ENCODE measurements around the gene NCF2.

NCF2 gene

DNA sequence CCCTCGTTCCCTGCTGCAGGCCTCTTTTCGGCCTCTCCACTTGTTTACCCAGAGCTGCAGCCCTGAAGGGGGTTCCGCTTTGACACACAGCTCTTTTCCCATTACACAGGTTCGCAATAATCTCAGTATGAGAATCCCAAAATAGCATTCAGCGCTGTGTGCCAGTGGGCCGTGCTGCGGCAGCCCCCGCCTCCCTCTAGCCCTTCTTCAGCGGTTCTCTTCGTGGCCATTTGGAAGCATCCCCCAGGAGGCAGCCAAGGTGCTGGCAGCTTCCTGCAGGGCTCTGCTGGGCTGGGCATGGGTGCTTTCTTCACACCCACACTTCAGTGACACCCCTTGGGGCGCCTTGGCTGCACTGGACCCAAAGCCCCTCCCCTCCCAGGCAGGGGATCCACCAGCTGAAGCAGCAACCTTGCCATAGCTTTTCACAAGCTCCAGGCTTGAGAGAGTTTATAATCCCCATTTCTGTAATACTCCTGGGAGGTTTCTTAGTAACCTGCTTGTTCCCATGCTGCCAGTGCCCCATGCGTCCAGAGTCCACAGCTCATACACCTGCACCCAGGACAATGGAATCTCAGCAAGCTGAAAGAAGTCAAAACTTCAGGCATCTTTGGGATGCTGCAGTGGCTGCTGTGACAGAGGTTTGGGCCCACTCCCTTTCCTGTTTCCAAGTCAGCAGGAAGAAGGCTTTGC is 8.1 kb downstream of the NCF2 start:
- DNase-seq, result no peak

DNA sequence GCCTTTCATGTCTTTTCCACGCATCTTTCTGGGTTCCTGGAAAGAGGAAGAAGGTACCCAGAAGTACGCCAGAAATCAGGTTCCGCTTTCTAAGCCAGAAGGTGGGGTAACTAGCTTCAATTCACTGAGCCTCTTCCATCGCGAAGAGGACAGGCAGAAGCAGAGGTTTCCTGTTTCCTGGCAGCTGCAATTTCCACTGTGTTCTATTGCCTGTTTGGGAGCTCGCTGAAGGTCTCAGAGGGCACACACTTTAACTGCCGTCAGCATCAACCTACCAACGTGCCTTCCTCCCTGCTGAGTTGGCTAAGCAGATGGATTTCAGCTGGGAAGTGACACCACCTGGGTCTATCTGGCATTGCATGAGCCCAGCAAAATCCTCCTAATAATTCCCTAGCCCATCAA is 10.0 kb downstream of the NCF2 start:
- peak; percentile 2 for DNase-seq

DNA sequence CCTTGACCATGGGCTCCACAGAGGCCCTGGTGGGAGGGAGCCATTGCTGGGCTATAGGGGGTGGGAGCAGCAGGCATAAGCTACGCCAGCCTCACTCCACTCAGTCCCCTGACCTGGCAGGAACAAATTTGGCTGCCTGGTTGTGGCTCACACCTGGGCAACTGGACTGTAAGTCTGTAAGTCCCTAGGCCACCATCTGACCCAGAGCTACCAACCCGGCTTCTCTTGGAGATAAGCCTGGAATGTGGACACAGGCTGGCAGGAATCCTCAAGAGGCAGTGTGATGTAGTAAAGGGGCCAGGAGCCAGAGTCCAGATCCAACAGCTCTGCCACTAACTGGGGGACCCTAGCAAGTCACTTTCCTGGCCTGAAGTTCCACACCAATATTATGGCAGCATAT is 11.4 kb downstream of the NCF2 start:
- no peak for DNase-seq

DNA sequence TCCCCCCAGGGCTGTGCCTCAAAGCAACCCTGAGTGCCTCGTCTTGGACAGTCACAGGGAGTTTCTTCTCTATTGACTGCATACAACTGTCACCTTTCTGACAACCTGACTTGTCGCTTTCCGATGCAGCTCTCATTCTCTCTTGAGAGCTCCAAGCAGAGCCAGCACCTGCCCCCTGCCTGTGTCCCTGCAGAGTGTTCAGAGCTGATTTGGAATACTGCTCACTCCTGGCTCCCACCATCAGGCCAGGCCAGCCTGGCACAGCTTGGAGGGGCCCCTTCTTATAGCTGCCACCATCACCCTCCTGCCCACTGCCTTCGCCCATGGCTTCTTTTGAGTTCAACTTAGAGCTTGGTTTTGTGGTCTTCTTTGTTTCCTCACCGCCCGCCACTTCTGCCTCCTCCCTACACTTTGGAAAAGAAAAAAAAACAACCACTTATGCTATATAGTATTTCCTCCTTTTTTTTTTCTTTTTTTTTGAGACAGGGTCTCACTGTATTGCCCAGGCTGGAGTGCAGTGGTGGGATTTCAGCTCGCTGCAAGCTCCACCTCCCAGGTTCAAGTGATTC is 12.3 kb downstream of the NCF2 start:
- DNase-seq, result no peak

DNA sequence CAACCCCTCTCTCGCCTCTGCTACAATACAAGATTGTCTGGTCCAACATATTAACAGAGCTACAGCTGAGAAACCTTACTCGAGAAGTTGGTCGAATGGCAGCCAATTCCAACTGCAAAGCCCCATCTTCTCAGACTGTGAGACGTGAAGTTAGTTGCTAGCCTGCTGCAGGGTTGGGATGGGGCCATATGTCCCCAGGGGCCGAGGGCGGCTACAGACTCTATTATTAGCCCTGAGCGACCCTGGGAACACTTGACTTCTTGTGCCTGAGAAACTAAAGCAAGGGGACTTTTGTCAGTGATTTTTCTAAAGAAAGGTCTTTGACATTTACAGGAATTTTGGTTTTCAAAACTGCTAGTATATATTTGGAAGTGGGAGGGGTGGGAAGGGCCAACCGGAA is 13.7 kb downstream of the NCF2 start:
- DNase-seq, result no peak

DNA sequence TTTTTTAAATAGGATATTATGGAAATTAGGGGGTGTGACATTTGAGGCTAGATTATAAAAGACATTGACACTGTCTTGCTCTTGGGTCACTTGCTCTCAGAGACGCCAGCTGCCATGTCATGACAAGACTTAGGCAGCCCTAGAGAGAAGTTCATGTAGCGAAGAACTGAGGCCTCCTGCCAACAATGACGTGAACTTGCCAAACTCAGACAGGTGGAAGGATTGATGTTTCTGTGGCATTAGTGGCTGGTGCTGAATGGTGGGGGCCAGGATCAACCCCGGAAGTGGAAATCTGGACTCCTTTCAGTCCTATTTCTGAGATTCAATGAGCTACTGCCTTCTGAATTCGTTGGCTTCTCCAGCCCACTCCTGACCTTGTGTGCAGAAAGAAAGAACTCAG is 14.7 kb downstream of the NCF2 start:
- DNase-seq, result no peak

DNA sequence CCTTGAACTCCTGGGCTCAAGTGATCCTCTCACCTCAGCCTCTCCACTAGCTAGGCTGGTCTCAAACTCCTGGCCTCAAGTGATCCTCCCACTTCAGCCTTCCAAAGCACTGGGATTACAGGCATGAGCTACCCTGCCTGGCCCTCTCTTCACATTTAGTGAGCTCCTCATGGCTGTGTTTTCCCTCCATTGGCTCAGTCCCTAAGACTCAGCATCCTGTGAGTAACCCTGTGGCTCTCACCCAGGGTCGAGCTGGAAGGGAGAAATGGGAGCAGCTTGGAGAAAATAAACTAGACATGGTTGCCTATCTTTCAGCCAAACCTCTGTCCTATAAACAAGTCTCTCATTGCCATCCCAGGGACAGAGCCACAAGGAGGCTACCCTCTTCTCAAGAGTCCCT is 17.5 kb downstream of the NCF2 start:
- DNase-seq, result no peak

DNA sequence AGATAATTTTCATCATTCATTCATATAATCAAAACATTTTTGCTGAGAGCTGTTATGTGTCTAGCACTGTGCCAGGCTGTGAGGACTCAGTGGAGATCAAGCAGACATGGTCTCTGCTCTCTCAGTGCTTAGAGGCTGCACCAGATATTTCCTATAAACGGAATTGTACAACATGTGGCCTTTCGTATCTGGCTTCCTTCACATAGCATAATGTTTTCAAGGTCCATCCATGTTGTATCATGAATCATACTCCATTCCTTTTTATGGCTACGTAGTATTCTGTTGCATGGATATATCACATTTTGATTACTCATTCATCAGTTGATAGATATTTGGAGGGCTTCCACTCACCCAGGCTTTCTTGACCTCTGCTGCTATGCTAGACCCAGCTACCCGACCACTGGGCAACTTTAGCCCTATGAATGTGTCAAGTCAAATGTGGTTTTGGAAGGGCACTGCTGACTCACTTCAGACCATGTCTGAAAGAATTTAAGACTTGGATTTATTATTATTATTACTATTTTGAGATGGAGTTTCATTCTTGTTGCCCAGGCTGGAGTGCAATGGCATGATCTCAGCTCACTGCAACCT is 18.5 kb downstream of the NCF2 start:
- no peak for DNase-seq

DNA sequence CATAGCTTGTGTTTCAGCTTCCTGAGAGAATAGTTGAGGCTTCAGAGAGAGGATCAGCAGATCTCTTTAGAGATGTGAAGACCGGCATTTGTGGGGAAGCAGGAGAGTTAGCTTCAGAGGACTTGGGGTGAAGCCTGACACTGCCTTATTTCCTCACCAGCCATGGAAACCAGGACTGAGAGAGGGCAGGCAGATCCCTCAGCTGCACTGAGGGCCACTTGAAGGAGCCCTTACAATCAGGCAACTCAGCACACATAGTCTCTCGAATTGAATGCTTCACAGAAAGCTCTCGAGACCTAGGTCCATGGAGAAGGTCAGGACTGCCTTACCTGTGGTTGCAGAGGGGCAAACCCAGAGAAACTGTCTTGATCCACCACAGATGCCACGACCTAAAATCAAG is 19.8 kb downstream of the NCF2 start:
- DNase-seq, result no peak

DNA sequence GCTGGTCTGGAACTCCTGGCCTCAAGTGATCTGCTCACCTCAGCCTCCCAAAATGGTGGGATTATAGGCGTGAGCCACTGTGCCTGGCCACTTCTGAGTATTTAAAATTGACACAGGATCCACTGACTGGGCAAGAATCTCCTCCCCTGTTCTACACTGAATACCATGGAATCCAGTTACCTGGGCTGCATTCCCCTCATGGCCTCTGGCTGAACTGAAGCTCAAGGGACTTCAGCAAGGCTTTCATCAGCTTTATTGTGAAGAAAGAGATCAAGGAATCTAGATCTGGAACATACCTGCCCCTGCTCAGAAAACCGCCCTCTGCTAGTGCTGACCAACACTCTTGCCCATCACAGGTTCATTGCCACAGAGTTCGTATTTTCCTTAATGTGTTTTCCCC is 20.5 kb downstream of the NCF2 start:
- no peak for DNase-seq

DNA sequence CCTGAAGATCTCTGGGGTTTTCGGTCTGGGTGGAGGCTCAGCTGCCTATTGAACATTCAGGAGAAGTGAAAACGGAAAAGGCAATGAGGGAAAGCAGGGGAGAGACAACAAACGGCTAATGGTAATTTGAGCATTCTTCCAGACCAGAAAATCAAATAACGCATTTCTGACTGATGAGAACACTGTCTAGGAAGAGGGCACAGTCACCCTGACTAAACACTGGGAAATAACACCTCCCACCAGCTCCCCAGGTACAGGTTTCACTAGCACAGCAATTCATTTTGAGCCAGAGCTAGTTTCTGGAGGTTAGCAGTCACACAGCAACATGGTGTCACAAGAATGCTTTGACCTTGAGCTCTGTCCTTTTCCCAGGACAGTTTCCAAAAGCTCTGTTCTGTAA is 21.1 kb downstream of the NCF2 start:
- DNase-seq, result no peak

DNA sequence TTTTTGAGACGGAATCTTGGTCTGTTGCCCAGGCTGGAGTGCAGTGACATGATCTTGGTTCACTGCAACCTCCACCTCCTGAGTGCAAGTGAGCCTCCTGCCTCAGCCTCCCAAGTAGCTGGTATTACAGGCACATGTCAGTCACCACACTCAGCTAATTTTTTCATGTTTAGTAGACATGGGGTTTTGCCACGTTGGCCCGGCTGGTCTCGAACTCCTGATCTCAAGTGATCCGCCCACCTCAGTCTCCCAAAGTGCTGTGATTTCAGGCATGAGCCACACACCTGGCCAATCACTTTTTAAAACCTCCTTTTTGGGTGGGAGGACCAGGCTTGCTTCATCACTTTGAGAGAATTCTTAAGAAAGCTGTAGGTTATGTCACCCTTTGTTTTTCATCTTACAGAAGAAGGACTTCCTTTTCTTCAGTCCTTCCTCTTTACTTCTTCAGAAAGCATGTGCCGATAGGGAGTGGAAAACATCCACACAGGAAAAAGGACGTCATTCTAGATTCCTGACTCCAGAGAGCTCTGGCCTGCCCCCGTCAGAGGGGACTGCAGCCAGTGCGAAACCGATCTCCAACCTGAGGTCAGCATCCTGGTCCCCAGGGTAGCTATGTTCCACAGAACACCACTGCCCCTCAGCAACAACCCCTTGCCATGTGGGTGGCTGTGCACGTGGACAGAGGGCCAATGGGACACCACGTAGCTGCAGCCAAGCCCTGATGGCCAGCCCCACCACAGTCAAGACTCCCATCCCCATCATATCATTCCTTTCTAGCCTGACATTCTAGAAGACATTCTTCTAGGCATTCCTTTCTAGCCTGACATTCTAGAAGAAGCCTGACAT is 21.9 kb downstream of the NCF2 start:
- no peak for DNase-seq

DNA sequence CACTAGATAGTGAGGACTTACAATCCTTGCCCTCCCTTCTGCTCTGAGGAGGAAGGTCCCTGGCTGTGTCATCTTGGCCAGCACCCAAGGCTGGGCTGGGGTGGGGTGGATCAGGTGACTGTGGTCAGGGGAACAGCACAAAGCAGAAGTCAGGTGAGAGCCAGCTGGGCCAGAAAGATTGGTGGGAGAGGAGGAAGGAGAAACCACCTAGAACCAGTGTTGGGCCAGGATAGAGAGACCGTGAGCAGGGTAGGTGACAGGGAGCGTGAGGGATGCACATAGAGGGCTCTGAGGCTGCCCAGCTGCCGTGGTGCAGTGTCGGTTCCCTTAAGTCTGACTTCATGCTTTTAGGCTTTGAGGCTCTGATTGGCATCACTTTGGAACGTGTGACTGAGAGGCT is 22.7 kb downstream of the NCF2 start:
- DNase-seq, result peak; percentile 69

DNA sequence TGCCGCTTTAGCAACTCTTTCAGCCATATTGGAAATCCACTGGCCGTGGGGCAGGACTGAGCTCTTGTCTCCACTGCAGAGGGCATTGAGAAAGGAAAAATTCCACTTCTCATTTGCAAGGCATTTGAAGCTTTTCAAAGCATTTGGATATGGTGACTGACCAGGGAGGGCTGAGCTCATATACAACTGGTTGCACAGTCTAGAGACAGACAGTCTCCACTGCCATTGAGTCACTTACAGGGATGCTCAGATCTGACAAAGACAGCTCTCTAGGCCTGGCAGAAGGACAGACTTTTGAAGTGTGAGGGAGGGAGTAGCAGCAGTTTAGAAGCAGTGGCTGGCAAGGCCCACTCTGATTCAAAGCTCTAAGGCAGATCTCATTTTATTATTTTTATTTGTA is 24.2 kb downstream of the NCF2 start:
- DNase-seq, result no peak

DNA sequence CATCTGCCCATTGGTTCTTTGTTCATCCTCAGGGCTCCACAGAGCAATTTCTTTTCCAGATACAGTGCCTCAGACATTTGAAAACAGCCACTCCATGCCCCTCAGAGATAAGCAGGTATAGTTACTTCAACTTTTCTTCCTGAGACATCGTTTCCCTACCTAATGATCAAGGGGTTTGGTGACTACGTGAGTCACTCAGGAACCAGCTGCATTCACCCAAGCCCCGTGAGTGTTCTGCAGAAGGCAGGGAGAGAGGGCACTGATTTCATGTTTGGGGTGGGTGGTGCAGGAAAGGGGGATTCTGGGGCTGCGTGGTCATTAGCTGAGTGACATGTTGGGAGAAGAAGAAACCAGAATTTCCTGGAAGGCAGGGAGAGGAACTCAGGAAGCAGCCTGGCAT is 25.0 kb downstream of the NCF2 start:
- no peak for DNase-seq

DNA sequence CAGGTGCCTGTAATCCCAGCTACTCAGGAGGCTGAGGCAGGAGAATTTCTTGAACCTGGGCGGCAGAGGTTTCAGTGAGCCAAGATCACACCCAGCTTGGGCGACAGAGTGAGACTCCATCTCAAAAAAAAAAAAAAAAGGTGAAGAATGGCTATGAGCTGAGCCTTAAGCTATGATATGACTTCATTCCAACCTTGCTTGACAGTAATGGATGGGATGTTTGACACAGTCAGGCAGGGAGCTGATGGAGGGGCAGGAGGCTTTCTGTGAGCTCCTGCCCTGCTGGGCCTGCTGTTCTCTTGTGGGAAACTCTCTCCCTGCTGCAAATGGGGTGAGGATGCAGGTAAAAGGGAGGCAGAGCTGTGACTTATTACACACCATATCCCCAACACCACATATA is 27.6 kb downstream of the NCF2 start:
- DNase-seq, result no peak

DNA sequence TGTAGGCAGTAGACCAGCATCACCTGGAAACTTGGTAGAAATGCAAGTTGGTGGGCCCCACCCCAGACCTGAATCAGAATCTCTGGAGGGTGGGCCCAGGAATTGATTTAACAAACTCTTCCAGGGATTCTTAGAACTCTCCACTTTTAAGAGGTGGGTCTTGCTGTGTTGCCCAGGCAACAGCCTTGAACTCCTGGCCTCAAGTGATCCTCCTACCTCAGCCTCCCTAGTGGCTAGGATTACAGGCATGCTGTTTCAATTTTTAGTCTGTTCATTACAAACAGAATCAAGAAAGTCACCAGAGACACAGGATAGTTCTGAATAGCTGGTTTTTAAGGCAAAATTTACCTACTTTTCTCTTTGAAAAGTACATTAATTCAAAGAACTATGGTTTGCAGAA is 31.2 kb downstream of the NCF2 start:
- DNase-seq, result no peak

DNA sequence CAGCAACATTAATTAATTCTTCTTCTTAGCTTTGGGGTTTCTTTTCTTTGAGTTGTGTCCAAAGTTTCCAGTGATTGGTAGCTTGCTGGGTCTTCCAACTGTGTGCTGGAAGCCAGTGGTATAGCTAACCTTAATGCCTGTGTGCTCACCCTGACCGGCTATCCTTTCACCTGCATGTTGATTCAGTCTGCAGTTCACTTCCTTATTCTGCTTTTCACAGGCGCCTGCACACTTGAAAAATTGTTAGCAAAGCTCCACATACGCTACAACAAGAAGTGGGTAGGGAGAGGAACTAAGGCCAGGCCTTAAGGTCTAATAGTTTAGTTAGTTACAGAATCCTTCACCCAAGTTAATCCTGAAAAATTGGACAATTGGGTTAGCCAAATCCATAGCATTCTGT is 35.7 kb downstream of the NCF2 start:
- DNase-seq, result no peak

DNA sequence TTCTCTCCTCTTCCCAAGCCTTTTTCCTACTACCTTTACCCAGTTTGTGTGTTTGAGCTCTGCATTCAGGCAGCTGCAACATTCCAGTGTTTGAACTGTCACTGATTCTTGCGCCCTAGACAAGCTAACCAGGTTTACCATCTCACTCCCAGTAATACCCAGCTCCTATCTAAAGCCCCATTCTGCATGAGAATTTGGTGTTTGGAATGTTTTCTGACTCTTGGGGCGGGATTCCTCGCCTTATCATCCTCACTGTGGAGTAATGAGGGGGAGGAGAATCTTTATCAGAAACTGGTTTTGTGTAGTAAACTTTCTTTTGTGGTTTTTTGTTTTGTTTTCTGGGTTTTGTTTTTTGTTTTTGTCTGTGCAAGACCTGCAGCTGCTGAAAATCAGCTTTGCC is 36.5 kb downstream of the NCF2 start:
- DNase-seq, result no peak

DNA sequence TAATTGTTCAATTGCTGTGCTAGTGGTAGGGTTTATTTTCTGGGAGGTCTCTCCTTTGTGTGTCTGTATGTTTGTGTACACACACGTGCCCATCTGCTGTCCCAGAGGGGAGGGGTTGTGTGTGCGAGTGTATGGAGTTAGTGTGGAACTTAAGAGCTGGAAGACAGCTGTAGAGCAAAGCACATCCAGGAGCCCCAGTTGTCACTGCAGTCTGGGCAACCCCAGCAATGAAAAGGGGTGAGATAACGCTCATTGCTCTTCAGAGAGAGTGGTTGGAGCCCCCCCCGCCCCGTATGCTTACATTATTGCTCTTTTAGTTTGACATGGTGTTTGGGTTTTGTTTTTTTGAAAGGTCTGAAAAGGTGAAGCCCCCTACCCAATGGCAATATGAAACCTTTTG is 36.9 kb downstream of the NCF2 start:
- DNase-seq, result no peak

DNA sequence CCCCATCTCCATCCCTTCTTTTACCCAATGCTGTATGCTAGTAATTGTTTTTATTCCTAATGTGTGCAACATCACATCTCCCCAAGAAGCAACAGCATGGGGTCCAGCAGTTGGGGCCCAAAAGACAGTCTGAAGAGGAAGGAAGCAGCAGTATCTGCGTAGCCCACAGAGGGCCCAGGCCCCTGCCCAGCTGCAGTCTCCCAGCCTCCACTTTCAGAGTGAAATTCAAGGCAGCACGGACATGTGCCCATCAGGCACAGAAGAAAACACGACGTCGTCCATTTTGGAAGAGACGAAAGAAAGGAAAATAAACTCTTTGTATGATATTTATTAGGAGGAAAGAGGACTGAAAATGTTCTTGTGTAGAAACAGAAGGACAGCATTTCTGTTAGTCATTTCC is 37.4 kb downstream of the NCF2 start:
- no peak for DNase-seq

DNA sequence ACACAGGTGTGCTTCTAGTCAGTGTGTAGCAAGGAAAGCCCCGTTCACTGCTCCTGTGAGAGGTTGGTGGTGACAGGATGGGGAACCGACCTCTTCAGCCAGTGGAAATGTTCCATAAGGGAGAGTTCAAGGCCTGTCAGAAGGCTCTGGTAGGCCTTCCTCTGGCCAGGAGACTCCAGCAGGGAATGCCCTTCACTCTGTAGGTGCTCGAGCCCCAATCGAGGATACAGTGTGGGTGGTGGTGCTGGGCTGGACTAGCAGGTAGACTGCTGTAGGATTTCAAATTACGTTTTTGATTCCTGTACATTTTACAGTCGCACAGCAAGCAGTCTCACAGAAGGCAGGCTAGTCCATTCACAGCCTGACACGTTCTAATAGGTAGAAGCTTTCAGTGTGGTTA is 37.8 kb downstream of the NCF2 start:
- DNase-seq, result no peak

DNA sequence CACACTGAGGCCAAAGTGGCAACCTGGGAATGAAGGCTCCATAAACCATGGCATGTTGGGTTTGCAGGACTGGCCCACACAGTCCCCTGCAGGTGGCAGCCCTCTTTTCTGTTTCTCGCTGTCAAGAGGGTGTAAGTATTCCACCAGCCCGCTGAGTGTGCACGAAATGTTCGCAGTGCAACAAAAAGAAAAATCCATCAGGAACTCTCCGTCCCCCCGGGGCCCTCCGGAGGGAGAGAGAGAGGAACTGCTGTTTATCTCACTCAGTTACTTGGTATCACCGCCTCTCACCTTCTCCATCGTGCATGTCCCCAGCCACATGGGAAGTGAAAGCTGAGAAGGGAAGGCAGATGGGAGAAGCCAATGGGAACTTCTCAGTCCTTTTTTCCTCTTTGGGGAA is 38.3 kb downstream of the NCF2 start:
- DNase-seq, result no peak

DNA sequence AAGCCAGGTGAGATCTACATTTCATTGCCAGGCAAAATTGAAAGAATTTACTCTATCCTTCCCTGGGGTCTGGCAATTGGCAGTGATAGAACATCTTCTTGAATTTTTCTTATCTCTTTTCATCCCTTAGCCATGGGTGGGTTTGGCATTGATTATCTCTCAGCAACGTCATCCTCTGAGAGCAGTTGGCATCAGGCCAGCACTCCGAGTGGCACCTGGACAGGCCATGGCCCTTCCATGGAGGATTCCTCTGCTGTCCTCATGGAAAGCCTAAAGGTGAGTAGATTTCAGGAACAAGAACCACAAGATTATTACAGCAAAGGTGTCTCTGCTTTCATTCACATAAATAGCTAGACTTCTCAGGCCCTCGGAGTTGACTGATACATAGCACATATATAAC is 39.3 kb downstream of the NCF2 start:
- DNase-seq, result no peak
